ENCODE data around the gene CXCR6.

CXCR6 gene

GRCh38 chr3:45943207-45943846, at the start of gene CXCR6:
Gene CXCR6 (plus strand): TSS chr3:45943464. CDS start chr3:45946482, 3,018 bp downstream.
- no peak within 1 kb of the TSS for H3K4me3 ChIP-seq (ENCODE audit: low read depth, low read length)
- H3K9ac ChIP-seq (ENCODE audit: low read depth, low read length): no peak within 1 kb of the TSS
- H3K27me3 ChIP-seq (ENCODE audit: control insufficient read depth, insufficient read depth, low read length): no peaks in the 10 kb centered on the region
- peaks cover 11% of the 10 kb centered on the region for H3K36me3 ChIP-seq (ENCODE audit: control insufficient read depth, insufficient read depth, low read length)
- no peaks in the 10 kb centered on the region for H3K9me3 ChIP-seq (ENCODE audit: control insufficient read depth, insufficient read depth, low read length)
- no peaks in the 10 kb centered on the region for H3K4me1 ChIP-seq (ENCODE audit: control insufficient read depth, insufficient read depth, low read length)

DNA sequence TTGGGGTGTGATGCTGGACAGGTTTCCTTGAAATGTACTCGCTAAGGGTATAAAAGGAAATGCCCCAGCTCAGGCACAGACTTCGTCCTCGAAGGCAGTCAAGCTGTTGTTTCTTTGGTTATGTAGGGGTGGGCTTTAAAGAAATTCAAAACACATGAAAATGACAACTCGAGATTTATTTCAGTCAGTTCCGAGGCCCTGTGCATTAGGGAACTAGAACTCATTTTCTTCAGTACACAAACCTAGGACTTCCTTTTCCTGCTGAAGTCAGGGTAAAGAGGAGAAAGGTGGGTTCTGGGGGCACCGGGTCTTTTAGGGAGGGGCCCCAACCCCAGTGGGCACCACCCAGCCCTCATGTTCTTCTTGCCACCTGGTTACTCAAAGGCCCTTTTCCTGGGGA, 49.2 kb upstream of the CXCR6 start:
- Histone ChIP-seq H3K9ac (ENCODE audit: low read depth, low read length) (no peak overlapping the region), H3K27me3 (ENCODE audit: control insufficient read depth, insufficient read depth, low read length) (no peaks in the 10 kb centered on the region), H3K36me3 (ENCODE audit: control insufficient read depth, insufficient read depth, low read length) (no peaks in the 10 kb centered on the region), H3K9me3 (ENCODE audit: control insufficient read depth, insufficient read depth, low read length) (no peaks in the 10 kb centered on the region), H3K4me1 (ENCODE audit: control insufficient read depth, insufficient read depth, low read length) (peaks cover 2% of the 10 kb centered on the region), H3K4me3 (ENCODE audit: low read depth, low read length) (no peak overlapping the region)

- Histone ChIP-seq H3K9ac (ENCODE audit: low read depth, low read length) (no peak overlapping the region), H3K9me3 (ENCODE audit: control insufficient read depth, insufficient read depth, low read length) (no peaks in the 10 kb centered on the region), H3K27me3 (ENCODE audit: control insufficient read depth, insufficient read depth, low read length) (no peaks in the 10 kb centered on the region), H3K36me3 (ENCODE audit: control insufficient read depth, insufficient read depth, low read length) (no peaks in the 10 kb centered on the region), H3K4me1 (ENCODE audit: control insufficient read depth, insufficient read depth, low read length) (peaks cover 2% of the 10 kb centered on the region), H3K4me3 (ENCODE audit: low read depth, low read length) (no peak overlapping the region)
Observed at GRCh38 chr3:45895686-45896468, 47.4 kb upstream of the CXCR6 start.

- no peaks in the 10 kb centered on the region for H3K9me3 ChIP-seq (ENCODE audit: control insufficient read depth, insufficient read depth, low read length)
- H3K9ac ChIP-seq (ENCODE audit: low read depth, low read length): no peak overlapping the region
- H3K4me1 ChIP-seq (ENCODE audit: control insufficient read depth, insufficient read depth, low read length): peaks cover 2% of the 10 kb centered on the region
- H3K36me3 ChIP-seq (ENCODE audit: control insufficient read depth, insufficient read depth, low read length): no peaks in the 10 kb centered on the region
- H3K4me3 ChIP-seq (ENCODE audit: low read depth, low read length): no peak overlapping the region
- H3K27me3 ChIP-seq (ENCODE audit: control insufficient read depth, insufficient read depth, low read length): no peaks in the 10 kb centered on the region
Observed at GRCh38 chr3:45896956-45897355, 46.3 kb upstream of the CXCR6 start.

DNA sequence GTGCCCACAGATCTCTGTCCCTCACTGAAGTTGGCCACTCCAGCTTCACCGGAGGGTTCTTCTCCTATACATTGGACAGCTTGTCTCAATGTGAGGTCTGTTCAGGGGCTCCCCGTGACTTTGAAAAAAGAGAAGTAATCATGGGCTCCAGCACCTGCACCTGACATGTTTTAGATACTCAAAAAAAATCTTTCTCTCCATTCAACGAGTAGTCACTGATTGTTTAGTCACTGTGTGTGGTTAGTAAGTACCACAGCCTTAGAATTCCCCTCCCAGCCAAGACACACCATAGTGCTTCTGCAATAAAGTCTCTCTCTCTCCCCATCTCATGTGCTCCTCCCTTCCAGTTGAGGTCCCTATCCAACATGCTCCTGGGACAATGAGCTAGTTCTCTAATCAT, 38.3 kb upstream of the CXCR6 start:
- no peaks in the 10 kb centered on the region for H3K9me3 ChIP-seq (ENCODE audit: control insufficient read depth, insufficient read depth, low read length)
- no peaks in the 10 kb centered on the region for H3K27me3 ChIP-seq (ENCODE audit: control insufficient read depth, insufficient read depth, low read length)
- H3K4me1 ChIP-seq (ENCODE audit: control insufficient read depth, insufficient read depth, low read length): no peaks in the 10 kb centered on the region
- no peak overlapping the region for H3K4me3 ChIP-seq (ENCODE audit: low read depth, low read length)
- H3K9ac ChIP-seq (ENCODE audit: low read depth, low read length): no peak overlapping the region
- H3K36me3 ChIP-seq (ENCODE audit: control insufficient read depth, insufficient read depth, low read length): no peaks in the 10 kb centered on the region

GRCh38 chr3:45905755-45906154, 37.5 kb upstream of the CXCR6 start:
- no peaks in the 10 kb centered on the region for H3K9me3 ChIP-seq (ENCODE audit: control insufficient read depth, insufficient read depth, low read length)
- H3K4me1 ChIP-seq (ENCODE audit: control insufficient read depth, insufficient read depth, low read length): no peaks in the 10 kb centered on the region
- H3K4me3 ChIP-seq (ENCODE audit: low read depth, low read length): no peak overlapping the region
- no peaks in the 10 kb centered on the region for H3K27me3 ChIP-seq (ENCODE audit: control insufficient read depth, insufficient read depth, low read length)
- no peaks in the 10 kb centered on the region for H3K36me3 ChIP-seq (ENCODE audit: control insufficient read depth, insufficient read depth, low read length)
- H3K9ac ChIP-seq (ENCODE audit: low read depth, low read length): no peak overlapping the region

- Histone ChIP-seq H3K4me3 (ENCODE audit: low read depth, low read length) (no peak overlapping the region), H3K4me1 (ENCODE audit: control insufficient read depth, insufficient read depth, low read length) (no peaks in the 10 kb centered on the region)
Observed at GRCh38 chr3:45906681-45907407, 36.4 kb upstream of the CXCR6 start.

DNA sequence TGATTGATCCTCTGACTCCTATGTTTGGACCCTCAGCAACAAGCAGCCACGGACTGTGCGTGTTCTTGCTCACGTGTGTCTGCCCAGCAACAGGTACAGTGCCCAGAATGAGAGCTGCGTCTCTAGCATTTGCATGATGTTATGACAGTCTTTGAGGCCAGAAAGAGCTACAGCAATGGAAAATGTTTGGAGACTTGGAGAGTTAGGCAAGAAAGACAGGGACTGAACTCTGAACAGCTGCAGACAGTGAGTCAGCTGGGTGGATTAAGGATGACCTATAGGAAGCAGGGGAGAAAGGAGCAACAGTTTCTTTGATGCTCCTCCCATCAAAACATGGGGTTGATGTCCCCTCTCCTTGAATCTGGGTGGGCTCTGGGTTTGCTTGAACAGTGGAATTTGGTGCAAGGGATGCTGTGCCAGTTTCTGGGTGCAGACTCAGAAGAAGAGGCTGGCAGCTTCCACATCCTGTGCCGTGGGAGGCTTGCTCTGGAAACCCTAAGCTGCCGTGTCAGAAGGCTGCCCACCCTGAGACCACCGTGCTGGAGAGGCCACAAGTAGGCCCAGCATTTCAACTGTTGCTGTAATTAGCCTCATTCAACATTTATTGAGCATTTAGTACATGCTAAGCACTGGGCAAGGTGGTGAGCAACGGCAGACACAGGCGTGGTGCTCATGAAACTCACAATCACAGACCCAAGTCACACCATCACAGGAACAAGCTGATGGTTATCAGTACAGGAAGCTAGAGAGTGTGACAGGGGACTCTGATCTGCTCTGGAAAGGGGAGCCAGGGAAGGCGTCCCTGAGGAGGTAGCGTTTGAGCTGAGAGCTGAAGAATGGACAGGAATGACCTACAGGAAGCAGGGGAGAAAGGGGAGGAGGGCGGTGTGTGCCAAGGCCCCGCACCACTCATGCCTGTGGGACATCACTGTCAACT, 35.2 kb upstream of the CXCR6 start:
- H3K9me3 ChIP-seq (ENCODE audit: control insufficient read depth, insufficient read depth, low read length): no peaks in the 10 kb centered on the region
- no peak overlapping the region for H3K4me3 ChIP-seq (ENCODE audit: low read depth, low read length)
- H3K4me1 ChIP-seq (ENCODE audit: control insufficient read depth, insufficient read depth, low read length): no peaks in the 10 kb centered on the region
- H3K9ac ChIP-seq (ENCODE audit: low read depth, low read length): no peak overlapping the region
- no peaks in the 10 kb centered on the region for H3K36me3 ChIP-seq (ENCODE audit: control insufficient read depth, insufficient read depth, low read length)
- H3K27me3 ChIP-seq (ENCODE audit: control insufficient read depth, insufficient read depth, low read length): no peaks in the 10 kb centered on the region

More at GRCh38 chr3:45906681-45907407, 36.4 kb upstream of the CXCR6 start:
- Histone ChIP-seq H3K36me3 (ENCODE audit: control insufficient read depth, insufficient read depth, low read length) (no peaks in the 10 kb centered on the region), H3K9me3 (ENCODE audit: control insufficient read depth, insufficient read depth, low read length) (no peaks in the 10 kb centered on the region), H3K27me3 (ENCODE audit: control insufficient read depth, insufficient read depth, low read length) (no peaks in the 10 kb centered on the region), H3K9ac (ENCODE audit: low read depth, low read length) (no peak overlapping the region)

GRCh38 chr3:45908761-45909160, 34.5 kb upstream of the CXCR6 start:
- Histone ChIP-seq H3K9me3 (ENCODE audit: control insufficient read depth, insufficient read depth, low read length) (no peaks in the 10 kb centered on the region), H3K27me3 (ENCODE audit: control insufficient read depth, insufficient read depth, low read length) (no peaks in the 10 kb centered on the region), H3K9ac (ENCODE audit: low read depth, low read length) (no peak overlapping the region), H3K36me3 (ENCODE audit: control insufficient read depth, insufficient read depth, low read length) (no peaks in the 10 kb centered on the region), H3K4me3 (ENCODE audit: low read depth, low read length) (no peak overlapping the region), H3K4me1 (ENCODE audit: control insufficient read depth, insufficient read depth, low read length) (no peaks in the 10 kb centered on the region)

GRCh38 chr3:45909542-45909941, 33.7 kb upstream of the CXCR6 start:
- H3K4me3 ChIP-seq (ENCODE audit: low read depth, low read length): no peak overlapping the region
- no peaks in the 10 kb centered on the region for H3K4me1 ChIP-seq (ENCODE audit: control insufficient read depth, insufficient read depth, low read length)
- peaks cover 4% of the 10 kb centered on the region for H3K27me3 ChIP-seq (ENCODE audit: control insufficient read depth, insufficient read depth, low read length)
- H3K36me3 ChIP-seq (ENCODE audit: control insufficient read depth, insufficient read depth, low read length): no peaks in the 10 kb centered on the region
- H3K9ac ChIP-seq (ENCODE audit: low read depth, low read length): no peak overlapping the region
- H3K9me3 ChIP-seq (ENCODE audit: control insufficient read depth, insufficient read depth, low read length): no peaks in the 10 kb centered on the region

- H3K36me3 ChIP-seq (ENCODE audit: control insufficient read depth, insufficient read depth, low read length): no peaks in the 10 kb centered on the region
- peaks cover 6% of the 10 kb centered on the region for H3K27me3 ChIP-seq (ENCODE audit: control insufficient read depth, insufficient read depth, low read length)
- no peak overlapping the region for H3K9ac ChIP-seq (ENCODE audit: low read depth, low read length)
- no peaks in the 10 kb centered on the region for H3K9me3 ChIP-seq (ENCODE audit: control insufficient read depth, insufficient read depth, low read length)
- H3K4me1 ChIP-seq (ENCODE audit: control insufficient read depth, insufficient read depth, low read length): no peaks in the 10 kb centered on the region
- no peak overlapping the region for H3K4me3 ChIP-seq (ENCODE audit: low read depth, low read length)
Observed at GRCh38 chr3:45910892-45911291, 32.4 kb upstream of the CXCR6 start.

Measured in iPS-15b (cell line).